ENCODE data around the gene YBX3.
"Not testable (repeated sequence)": the region's sequence is repeated elsewhere in the genome, so short reads cannot be mapped to it uniquely, and the experiment has no call there.

The YBX3 gene

DNA sequence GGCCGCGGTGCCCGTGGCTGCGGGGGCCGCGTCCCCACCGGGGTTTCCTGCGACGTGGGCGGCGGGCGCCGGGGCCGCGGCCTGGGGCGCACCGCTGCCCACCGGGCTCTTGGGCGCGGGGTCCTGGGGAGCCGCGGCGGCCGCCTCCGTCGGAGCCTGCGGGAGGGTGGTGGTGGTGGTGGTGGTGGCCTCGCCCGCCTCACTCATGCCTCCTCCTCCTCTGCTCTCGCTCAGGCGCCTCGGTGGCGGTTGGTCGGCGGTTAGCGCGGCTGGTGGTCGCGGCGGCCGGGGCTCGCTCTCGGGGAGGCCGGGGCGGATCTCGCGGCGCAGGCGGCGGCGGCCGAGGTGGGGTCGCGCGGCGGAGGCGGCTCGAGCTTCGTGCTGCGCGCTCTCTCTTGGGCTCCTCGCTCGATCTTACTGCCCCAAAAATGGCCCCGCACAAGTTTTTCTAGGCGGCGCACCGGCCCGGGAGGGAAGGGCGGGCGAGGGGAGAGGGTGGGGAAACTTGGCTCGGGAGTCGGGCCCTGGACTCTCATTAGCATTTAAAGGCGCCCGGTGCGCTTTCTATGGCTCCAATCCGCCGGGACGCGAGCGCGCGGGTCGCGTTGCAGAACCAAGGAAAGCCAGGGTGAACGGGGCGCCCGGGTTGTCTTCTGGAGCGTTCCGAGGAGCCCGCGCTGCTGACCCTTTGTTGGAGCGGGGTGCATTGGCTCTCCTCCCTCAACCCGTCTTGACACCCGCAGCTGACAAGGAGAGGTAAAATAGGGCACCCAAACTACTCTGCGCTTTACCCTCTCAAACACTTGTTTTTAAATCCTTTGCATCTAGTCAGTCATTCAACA is at the start of gene YBX3:
TSS of gene YBX3 (minus strand) at position 419 of the 842 bp plus-strand sequence. CDS start at position 207, 212 bp downstream.
- no peak for DNase-seq

DNA sequence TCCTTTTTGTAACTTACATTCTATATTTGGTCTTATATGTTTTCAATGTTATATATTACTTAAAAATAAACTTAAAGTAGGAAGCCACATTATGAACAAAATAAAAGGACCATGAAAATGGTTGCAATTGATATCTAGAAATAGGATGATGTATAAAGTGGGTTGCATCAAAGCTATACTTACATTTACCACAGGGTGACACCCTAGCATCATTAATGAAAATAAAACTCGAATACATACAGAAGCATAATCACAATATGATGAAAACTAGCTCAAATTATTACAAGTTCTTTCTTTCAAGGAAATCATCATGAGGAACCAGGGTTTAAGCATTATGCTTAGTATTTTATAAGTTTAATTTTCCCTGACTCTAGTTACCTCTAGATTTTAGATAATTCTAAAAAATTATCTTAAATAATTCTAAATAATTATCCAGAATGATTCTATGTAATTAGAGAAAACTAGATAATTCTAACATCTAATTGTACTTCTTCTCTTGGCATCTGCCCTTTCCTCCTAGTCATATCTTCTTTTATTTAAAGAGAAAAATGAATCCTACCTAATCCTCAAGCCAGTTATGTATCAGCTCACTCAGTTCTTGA is 48.1 kb upstream of the YBX3 start:
- DNase-seq, result peak; percentile 8

DNA sequence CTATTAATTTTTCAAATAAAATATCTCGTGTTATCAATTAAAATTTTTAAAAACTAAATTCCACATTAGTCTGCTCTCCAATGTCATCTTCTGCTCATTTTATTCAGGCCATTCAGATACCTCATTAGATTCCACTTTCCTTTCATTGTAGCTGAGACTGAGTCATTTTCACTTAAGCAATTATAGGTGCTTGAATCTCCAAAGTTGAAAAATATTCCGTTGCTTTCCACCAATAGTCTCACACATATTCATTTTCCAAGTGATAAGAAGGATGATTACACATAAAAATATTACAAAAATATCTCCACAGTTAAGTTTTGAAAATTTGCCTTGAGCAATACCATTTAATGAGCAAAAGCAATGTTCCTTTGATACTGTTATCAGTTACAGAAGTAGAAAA is 36.5 kb upstream of the YBX3 start:
- no peak for DNase-seq

DNA sequence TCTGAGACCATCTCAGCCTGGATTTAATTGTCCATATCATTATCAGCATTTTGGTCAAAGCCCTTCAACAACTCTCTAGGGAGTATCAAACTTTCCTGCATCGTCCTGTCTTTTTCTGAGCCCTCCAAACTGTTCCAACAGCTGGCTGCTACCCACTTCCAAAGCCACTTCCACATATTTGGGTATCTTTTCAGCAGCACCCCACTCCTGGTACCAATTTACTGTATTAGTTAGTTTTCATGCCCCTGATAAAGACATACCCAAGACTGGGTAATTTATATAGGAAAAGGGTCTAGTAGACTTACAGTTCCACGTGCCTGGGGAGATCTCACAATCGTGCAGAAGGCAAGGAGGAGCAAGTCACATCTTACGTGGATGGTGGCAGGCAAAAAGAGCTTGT is 33.1 kb upstream of the YBX3 start:
- no peak for DNase-seq

DNA sequence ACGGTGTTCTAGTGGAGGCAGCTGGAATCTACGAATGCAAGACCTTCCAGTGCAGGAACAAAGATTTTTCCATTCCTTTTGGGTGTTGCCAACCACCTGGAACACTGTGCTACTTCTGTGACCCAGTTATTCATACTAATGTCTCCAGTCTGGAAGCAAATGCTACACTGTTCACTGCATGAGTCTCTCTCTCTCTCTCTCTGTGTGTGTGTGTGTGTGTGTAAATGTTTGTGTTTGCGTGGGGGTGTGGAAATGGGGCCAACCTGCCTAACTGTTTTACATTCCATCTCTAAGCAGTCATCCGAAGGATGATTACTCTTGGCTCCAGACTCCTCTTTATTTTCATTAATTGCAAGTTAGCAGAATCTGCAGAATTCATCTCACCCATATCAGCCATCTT is 29.9 kb upstream of the YBX3 start:
- no peak for DNase-seq

DNA sequence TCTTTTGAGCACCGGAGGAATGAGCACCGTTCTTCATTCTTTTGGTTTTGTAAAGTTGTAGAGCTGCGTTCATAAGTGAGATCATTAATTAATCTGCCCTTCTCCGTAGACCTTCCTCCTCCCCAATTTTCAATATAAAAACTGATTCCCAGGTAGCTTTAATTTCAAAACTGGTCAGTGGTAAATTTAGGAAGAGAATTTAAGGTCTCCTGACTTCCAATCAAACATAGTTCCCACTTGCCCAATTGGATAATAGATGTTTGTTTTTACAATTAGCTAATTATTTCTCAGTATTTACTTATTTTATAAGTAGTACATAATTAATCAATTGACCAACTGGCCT is 27.2 kb upstream of the YBX3 start:
- DNase-seq, result no peak

DNA sequence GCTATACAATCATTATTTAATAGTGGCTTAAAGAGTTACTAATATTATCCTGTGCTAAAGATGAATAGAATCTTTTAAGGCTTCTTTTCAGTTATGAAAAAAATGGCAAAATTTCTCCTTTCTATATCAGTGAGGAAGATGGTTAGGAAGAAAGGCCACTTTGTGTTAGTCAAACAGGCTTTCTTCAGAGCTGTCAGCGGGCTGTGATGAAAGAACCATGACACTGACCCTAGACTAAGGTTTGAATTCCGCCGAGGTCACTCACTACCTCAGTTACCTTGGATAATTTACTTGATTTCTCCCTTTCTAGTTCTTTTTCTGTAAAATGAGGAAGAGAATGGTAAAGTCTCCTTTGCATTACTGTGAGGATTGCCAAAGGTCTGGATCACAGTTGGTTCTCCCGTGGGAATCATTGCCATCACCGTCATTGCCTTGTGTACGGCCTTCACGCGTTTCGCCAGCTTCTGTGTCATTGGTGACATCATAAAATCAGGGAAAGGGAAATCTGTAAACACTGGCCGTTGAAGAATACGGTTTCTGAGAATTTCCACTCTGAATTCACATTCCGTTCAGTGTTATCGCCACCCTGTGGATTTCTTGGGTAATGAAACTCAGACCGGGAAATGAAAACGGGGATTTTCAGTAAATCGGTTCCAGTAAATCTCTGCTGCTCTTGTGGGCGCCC is 26.7 kb upstream of the YBX3 start:
- DNase-seq, result peak; percentile 60

DNA sequence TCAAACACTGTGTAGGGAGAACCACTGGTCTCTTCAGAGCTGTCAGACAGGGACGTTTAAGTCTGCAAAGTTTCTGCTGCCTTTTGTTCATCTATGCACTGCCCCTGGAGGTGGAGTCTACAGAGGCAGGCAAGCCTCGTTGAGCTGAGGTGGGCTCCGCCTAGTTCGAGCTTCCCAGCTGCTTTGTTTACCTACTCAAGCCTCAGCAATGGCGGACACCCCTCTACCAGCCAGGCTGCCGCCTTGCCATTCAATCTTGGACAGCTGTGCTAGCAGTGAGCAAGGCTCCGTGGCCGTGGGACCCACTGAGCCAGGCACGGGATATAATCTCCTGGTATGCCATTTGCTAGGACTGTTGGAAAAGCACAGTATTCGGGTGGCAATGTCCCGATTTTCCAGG is 24.6 kb upstream of the YBX3 start:
- DNase-seq, result no peak

DNA sequence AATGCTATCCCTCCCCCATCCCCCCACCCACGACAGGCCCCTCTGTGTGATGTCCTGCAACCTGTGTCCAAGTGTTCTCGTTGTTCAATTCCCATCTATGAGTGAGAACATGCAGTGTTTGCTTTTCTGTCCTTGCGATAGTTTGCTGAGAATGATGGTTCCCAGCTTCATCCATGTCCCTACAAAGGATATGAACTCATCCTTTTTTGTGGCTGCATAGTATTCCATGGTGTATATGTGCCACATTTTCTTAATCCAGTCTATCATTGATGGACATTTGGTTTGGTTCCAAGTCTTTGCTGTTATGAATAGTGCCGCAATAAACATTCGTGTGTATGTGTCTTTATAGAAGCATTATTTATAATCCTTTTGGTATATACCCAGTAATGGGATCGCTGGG is 20.3 kb upstream of the YBX3 start:
- DNase-seq, result not testable (repeated sequence)

DNA sequence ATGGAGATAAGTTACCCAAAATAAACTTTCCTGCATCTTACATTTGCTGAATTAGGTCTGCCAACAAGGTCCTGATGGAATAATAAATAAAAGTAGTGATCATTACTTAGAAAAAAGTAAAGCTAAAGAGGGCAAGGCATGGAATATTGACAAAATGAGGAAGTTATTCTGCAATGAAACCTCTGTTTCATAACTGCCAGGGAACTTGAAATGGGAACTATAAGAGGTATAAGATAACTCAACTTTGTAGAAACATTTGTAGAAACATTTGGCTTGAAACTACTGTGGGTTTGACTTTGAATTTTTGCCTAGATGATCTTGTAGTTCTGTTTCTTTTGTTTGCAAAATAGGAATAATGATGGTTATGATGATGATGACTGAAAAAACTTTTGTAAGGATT is 18.7 kb upstream of the YBX3 start:
- no peak for DNase-seq

DNA sequence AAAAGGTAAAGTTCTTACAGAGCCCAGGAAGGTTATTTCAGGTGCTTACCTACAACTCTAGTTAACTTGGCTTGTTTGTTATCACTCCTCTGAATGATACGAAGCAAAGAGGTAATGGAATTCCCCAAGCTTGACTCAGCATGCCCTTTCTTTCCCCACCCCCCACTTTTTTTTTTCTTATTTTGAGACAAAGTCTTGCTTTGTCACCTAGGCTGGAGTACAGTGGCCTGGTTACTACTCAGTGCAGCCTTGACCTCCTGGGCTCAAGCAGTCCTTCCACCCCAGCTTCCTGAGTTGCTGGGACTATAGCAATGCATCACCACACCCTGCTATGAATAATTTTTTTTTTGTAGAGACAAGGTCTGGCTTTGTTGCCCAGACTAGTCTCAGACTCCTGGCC is 17.1 kb upstream of the YBX3 start:
- DNase-seq, result no peak

DNA sequence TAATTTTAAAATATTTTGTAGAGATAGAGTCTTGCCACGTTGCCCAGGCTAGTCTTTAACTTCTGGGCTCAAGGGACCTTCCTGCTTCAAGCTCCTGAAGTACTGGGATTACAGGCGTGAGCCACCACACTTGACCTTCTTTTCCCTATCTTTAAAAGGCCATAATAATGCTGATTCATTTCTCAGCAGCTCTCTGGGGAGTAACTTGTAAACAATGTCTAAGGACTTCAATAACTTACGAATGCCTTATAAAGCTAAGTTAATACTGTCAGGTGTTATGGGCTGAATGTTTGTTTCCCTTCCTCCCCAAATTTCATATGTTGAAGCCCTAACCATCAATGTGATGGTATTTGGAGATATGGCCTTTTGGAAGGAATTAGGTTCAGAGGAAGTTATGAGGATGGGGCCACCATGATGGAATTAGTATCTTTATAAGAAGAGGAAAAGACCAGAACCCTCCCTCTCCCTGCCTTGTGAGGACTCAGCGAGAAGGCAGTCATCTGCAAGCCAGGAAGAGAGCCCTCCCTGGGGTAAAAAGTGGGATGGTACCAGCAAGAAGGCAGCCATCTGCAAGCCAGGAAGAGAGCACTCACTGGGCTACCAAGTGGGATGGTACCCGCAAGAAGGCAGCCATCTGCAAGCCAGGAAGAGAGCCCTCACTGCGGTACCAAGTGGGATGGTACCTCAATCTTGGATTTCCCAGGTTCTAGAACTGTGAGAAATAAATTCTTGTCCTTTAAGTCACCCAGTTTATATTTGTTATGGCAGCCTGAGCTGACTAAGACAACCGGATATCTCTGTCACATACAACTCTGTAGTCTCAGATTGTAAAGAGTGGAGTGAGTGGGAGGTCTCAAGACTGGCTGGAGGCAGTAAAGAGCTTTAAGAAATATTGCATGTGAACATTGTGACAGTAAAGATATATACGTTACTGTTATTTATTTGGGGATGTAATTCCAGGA is 16.3 kb upstream of the YBX3 start:
- no peak for DNase-seq

DNA sequence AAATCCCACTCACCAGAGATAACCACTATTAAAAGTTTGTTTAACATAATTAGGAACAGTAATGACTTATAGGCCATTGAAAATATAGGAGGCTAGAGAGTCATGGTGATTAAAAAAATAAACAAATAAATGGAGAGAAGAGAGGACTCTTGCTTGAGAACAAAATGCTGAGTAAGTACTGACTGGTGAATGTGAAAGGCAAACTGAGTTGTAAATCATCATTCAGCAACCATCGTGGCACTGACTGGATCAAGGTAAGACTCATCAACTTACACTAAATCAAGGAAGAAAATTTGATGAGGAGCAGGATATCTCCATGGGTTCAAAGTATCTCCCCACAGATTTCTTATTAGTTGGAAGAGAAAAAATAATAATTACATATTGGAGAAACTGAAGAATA is 14.1 kb upstream of the YBX3 start:
- no peak for DNase-seq

DNA sequence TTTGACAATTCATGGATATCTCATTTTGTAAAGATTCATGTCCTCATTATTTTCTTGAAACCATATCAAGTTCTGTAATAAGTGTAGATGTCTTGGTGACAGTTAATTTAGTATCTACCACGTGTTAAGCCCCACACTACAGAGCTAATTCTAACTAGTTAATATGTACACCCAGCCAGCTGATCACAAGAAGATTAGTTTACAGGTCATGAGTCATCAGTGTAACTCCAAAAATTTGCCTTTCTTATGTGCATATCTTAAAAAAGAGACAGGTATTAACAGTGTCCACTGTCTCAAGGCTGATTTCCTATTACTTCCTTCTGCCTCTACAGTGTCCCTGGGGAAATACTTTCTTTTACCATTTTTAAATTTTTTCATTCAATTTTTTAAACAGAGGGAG is 13.3 kb upstream of the YBX3 start:
- no peak for DNase-seq

DNA sequence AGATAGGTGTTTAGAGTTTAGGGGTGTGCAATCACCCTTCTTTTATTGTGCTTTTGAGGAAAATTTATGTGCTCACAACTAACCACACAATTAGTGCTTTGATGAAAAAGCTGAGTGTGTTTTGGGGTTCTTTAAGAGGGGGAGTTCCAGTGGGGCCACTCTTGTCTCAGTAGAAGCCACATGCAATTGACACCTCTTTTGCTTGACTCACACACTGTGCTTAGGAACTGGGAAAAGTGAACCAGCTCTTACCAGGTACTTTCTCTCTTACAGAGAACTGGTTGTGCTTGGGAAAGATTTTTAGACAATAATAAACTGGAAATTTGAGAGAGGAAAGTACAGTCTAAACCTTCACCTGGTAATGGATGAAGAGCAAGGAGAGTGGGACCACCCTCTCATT is 12.3 kb upstream of the YBX3 start:
- DNase-seq, result no peak

DNA sequence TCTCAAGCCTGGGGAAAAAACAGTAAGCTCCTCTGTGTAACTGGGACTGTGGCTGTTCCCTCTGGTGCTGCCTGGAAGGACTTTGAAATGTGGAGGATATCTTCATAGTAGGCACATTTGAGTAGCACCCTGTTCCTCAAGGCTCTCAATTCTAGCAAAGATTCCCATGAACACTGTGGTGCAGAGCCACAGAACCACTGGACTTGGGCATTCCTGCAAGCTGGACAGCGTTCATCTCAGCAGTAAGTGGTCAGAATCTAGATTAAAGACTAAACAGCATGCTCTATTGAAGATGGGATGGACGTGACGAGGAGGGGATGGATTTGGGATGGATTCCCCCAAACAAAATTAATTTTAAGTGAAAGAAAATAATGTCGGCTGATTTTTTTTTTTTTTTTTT is 9.4 kb upstream of the YBX3 start:
- no peak for DNase-seq

DNA sequence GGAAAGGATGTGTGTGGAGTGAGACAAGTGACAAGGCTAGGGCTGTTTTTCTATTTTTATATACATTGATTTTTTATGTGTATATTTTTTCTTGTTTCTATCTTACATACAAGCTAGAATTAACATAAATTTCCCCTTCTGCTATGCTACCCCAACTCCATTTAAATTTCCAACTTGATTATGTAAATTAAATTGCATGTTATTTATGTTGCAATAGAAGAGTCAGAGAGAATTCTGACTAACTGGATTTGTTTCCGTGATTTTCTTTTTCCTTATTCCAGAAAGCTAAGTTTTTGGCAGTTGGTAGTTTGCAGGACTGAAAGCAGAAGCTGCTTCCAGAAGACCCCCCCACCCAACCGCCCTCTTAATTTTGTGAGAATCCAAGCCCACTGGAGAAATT is 8.9 kb upstream of the YBX3 start:
- DNase-seq, result no peak

DNA sequence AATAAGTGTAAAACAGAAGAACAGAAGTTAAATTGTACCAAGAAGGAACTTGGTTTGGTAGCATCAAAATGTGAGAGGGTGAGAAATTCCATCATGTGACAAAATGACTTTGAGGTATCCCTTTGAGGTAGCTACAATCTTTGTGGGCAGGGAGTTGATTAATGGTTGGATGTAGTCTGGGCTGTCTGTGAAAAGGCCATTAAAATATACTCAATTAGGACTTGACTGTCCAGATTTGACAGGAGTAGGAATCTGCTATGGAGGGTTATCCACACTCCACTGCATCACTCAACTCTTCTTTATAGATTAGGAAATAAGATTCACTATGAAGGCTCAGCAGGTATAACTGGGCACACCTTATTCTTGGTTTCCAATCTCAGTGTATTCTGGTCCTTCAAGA is 7.4 kb upstream of the YBX3 start:
- DNase-seq, result no peak

DNA sequence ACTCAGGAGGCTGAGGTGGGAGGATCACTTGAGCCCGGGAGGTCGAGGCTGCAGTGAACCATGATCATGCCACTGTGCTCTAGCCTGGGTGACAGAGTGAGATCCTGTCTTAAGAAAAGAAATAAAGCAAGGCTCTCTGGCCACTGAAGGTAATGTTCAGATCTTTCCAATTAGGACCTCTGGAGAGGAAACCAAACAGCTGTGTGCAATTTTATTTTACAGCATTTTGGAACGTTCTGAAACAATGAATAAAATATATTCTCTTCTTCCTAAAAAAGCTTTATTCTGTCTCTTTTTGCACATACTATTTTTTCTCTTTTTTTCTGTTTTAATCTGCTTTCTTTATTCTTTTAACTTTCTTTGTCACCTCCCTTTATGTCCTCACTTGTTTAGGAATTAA is 5.0 kb upstream of the YBX3 start:
- DNase-seq, result no peak

DNA sequence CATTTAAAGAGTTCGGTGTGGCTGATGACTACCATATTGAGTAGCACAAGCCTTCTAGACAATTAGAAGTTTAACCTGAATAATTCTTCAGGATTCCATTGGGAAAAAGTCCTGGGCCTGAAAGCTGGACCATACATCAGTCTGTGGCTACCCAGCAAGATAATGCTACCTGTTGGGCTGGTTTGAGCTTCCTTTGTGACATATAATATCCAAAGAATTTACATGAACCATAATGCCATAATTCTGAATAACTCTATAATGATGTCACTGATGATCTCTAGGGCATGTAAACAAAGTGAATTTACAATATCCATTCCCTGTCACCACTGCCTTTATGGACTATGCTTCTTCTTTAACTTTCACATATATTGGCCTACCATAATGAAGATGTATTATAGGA is 3.8 kb upstream of the YBX3 start:
- no peak for DNase-seq

DNA sequence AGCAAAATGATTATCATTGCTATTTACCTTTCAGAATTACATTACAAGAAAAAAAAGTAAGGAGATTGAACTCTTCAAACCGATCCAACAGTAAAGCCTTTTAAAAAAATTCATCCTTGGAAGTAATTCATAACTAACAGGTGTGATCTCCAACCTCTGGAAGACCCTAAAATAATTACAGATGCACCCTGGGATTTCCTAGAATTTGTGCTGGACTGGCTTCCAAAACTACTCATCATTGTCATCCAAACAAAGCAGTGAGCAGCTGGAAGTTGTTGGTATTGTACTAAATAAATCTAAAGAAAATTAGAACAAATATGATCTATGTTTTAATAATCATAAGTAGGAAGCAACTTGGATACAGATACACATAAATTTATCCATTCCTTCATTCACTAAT is 1.9 kb upstream of the YBX3 start:
- DNase-seq, result no peak

DNA sequence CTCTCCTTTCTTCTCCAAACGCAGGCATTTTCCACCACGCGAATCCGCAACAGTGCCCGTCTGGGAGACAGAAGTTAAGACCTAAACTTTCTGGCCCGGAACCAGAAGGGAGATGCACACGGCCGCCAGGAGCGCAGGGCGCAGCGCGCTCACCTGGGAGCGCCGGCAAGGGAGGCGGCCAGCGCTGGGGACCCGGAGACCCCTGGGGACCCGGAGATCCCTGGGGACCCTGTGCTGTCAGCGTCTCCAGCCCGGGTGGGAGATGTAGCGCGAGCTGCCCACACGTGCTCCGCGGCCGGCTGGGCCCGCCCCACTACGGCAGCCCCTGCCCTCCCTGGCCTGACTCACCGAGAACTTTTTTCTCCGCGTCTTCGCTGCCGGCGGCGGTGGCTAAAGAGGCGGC is 620 bp downstream of the YBX3 start:
- DNase-seq, result no peak

Data from NCI-H748 treated with DMSO at 0.1 percent for 48 hours (cell line).